Vagina (tissue), 2 donors: Measurements from ENCODE around the gene SPEG. TPM values are rescaled to one million over a fixed set of nuclear protein-coding genes. Genes with fewer than 3 reads are reported as not detected.

Experiments
- DNase-seq, 2 donors: peaks; one replicate each; pipeline ENCODE4 v3.0.0-alpha.2; 2017; ENCODE audit errors: extremely low spot score in 2 of 2
- H3K27ac ChIP-seq: fragments of 200-600 bp; sonication (generic); one replicate; pipeline ENCODE4 v1.5.1; 2019
- H3K27me3 ChIP-seq: fragments of 200-600 bp; sonication (generic); one replicate; pipeline ENCODE4 v1.5.1; 2019
- H3K36me3 ChIP-seq, 2 donors: fragments of 200-600 bp; sonication (generic); one replicate each; pipeline ENCODE4 v1.5.1; 2017 to 2019
- H3K4me1 ChIP-seq: fragments of 200-600 bp; sonication (generic); one replicate; pipeline ENCODE4 v1.5.1; 2019
- H3K4me3 ChIP-seq, 2 donors: fragments of 200-600 bp; sonication (generic); 1 replicate in 1 of 2; 2 replicates in 1 of 2; pipeline ENCODE4 v1.5.1; 2016 to 2019
- H3K9me3 ChIP-seq: fragments of 200-600 bp; sonication (generic); one replicate; pipeline ENCODE4 v1.5.1; 2019
- POLR2A ChIP-seq, 2 donors: fragments of 450-650 bp; IDR thresholded peaks; one replicate each; pipeline ENCODE4 v1.6.1; 2017; ENCODE audit warnings: antibody characterized with exemption in 2 of 2, mild to moderate bottlenecking in 2 of 2, moderate library complexity in 2 of 2
- POLR2AphosphoS5 ChIP-seq, 2 donors: sonication (generic); formaldehyde crosslinking; IDR thresholded peaks; one replicate each; pipeline ENCODE4 v1.9.0; 2017; ENCODE audit warnings: antibody characterized with exemption in 2 of 2, mild to moderate bottlenecking in 2 of 2, low read depth in 1 of 2; ENCODE audit not compliant: insufficient read depth in 1 of 2
- intact Hi-C: fragments of 100-400 bp; cut with DNase I; formaldehyde crosslinking; loops from one replicate; pipeline ENCODE4 v1.15.1; 2023
- total RNA-seq: library from RNA; depleted of rRNA; stranded (reverse); fragments of >200 nt; gene quantifications from one replicate; pipeline ENCODE4 v1.2.3, GENCODE V29; 2016
- TF ChIP-seq, protein P1 (sequence below), 3 experiments: fragments of 450-650 bp in 2 of 3; fragments of 200-600 bp in 1 of 3; sonication (generic) in 1 of 3; IDR thresholded peaks; one replicate each; pipeline ENCODE4 v1.5.1; 2017 to 2019; ENCODE audit warnings: antibody characterized with exemption in 3 of 3, mild to moderate bottlenecking in 2 of 3, moderate library complexity in 2 of 3

The SPEG gene
- total RNA-seq, 1 donor from 2014 or later, result 28.2 TPM

DNA sequence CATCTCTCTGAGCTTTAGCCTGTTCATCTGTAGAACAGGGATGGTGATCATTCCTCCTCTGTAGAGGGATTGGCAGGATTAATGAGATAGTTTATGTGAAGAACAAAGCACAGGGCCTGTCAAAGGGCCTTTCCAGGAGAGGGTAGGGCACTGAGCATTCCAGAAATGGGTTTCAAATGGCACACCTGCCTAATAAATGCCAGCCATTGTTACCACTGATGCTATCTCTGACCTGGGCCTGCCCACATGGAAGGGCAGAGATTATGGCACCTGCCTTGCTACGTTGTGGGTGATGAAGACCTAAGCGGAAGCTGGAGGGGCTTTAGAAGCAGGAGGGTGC, 33.1 kb downstream of the SPEG start:
- peaks cover 28% of the 10 kb centered on the region for H3K4me1 ChIP-seq
- TF ChIP-seq POLR2A (IDR thresholded peaks at IDR 0.05) (no peak), POLR2AphosphoS5 (IDR thresholded peaks at IDR 0.05; ENCODE audit: insufficient read depth in 1 of 2, low read depth in 1 of 2) (no peak)
- TF ChIP-seq, protein P1, sequence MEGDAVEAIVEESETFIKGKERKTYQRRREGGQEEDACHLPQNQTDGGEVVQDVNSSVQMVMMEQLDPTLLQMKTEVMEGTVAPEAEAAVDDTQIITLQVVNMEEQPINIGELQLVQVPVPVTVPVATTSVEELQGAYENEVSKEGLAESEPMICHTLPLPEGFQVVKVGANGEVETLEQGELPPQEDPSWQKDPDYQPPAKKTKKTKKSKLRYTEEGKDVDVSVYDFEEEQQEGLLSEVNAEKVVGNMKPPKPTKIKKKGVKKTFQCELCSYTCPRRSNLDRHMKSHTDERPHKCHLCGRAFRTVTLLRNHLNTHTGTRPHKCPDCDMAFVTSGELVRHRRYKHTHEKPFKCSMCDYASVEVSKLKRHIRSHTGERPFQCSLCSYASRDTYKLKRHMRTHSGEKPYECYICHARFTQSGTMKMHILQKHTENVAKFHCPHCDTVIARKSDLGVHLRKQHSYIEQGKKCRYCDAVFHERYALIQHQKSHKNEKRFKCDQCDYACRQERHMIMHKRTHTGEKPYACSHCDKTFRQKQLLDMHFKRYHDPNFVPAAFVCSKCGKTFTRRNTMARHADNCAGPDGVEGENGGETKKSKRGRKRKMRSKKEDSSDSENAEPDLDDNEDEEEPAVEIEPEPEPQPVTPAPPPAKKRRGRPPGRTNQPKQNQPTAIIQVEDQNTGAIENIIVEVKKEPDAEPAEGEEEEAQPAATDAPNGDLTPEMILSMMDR (IDR thresholded peaks at IDR 0.05), result no peak

DNA sequence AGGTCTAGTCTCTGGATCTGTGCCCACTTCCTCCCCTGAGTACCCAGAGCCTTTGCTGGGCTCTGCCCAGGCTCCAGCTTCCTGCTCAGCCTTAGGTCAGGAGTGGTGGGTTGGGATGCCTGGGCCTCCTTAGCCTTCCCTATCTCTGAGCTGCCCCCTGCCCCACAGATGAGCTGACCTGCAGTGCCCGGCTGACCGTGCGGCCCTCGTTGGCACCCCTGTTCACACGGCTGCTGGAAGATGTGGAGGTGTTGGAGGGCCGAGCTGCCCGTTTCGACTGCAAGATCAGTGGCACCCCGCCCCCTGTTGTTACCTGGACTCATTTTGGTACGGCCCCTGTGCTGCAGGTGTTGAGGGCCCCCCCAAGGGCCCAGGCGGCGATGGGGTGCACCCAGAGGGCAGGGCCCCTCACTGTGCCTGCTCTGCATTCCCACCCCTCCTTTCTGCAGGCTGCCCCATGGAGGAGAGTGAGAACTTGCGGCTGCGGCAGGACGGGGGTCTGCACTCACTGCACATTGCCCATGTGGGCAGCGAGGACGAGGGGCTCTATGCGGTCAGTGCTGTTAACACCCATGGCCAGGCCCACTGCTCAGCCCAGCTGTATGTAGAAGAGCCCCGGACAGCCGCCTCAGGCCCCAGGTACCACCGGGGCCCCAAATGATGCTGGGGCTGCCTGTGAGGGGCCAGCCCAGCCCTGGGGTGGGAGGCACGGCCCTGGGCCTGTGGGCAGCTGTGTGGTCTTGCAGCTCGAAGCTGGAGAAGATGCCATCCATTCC, 34.0 kb downstream of the SPEG start:
- TF ChIP-seq, protein P1 (IDR thresholded peaks at IDR 0.05), result no peak
- TF ChIP-seq POLR2AphosphoS5 (IDR thresholded peaks at IDR 0.05; ENCODE audit: insufficient read depth in 1 of 2, low read depth in 1 of 2) (no peak), POLR2A (IDR thresholded peaks at IDR 0.05) (no peak)
- intact Hi-C loops, result no loop called here
- Histone ChIP-seq H3K36me3 (peaks cover 0 to 4% of the 10 kb centered on the region in 2 donors), H3K27ac (no peak overlapping the region), H3K4me1 (peaks cover 28% of the 10 kb centered on the region), H3K4me3 (no peak overlapping the region), H3K27me3 (no peaks in the 10 kb centered on the region), H3K9me3 (no peaks in the 10 kb centered on the region)
- DNase-seq, result no peak

More for the DNA sequence above, 33.1 kb downstream of the SPEG start:
- no peaks in the 10 kb centered on the region for H3K27me3 ChIP-seq
- intact Hi-C loops, result no loop called here
- H3K9me3 ChIP-seq, result no peaks in the 10 kb centered on the region
- H3K27ac ChIP-seq, result no peak overlapping the region
- H3K4me3 ChIP-seq, result no peak overlapping the region
- peaks cover 0 to 4% of the 10 kb centered on the region in 2 donors for H3K36me3 ChIP-seq
- DNase-seq, result no peak

DNA sequence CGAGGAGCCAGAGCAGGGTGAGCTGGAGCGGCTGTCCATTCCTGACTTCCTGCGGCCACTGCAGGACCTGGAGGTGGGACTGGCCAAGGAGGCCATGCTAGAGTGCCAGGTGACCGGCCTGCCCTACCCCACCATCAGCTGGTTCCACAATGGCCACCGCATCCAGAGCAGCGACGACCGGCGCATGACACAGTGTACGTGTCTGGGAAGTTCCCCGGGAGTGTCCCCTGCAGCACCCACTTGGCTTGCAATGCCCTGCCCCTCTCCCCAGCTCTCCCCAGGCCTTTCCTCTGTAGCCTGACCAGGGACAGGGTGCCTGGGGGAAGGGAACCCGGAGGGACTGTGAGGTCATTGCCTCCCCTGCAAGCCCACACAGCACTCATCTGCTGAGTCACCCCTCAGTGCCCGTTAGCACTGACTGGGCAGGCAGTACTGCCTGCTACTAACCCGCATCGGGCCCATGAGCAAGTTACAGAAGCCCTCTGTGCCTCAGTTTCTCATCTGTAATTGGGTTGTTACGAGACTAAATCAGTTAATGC, 34.6 kb downstream of the SPEG start:
- TF ChIP-seq, protein P1 (IDR thresholded peaks at IDR 0.05), result no peak
- peak in 1 of 2 donors; percentile 22 for TF ChIP-seq POLR2AphosphoS5 (IDR thresholded peaks at IDR 0.05; ENCODE audit: insufficient read depth in 1 of 2, low read depth in 1 of 2)
- H3K4me3 ChIP-seq, result no peak overlapping the region
- H3K27ac ChIP-seq, result no peak overlapping the region
- no peaks in the 10 kb centered on the region for H3K27me3 ChIP-seq
- H3K36me3 ChIP-seq, result peaks cover 0 to 4% of the 10 kb centered on the region in 2 donors
- DNase-seq, result no peak
- peaks cover 28% of the 10 kb centered on the region for H3K4me1 ChIP-seq
- intact Hi-C loops, result no loop called here
- no peaks in the 10 kb centered on the region for H3K9me3 ChIP-seq

DNA sequence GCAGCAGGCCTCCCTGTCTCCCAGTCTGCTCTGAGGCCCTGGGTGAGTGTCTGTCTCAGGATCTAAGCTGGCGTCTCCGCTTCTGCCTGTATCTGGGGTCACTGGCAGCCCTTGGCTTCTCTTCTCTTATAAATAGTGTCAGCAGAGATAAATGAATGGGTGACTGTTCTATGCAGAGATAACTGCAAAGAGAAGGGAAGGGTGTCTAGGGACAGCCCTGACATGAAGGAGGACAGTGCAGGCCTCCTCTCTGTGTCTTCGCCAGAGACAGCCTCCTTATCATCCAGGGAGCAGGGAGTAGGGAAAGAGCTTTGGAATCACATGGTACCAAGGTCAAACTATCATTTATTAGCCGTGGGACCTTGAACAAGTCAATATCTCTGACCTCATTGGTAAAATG, 35.8 kb downstream of the SPEG start:
- no peaks in the 10 kb centered on the region for H3K27me3 ChIP-seq
- intact Hi-C loops, result loop anchor here (5.0 kb wide), 1 partner anchor 57 kb away; no protein-coding TSS in a partner anchor
- TF ChIP-seq, protein P1 (IDR thresholded peaks at IDR 0.05), result no peak
- TF ChIP-seq POLR2AphosphoS5 (IDR thresholded peaks at IDR 0.05; ENCODE audit: insufficient read depth in 1 of 2, low read depth in 1 of 2), result no peak
- no peak for TF ChIP-seq POLR2A (IDR thresholded peaks at IDR 0.05)
- no peak for DNase-seq
- H3K4me3 ChIP-seq, result no peak overlapping the region
- H3K27ac ChIP-seq, result no peak overlapping the region
- no peaks in the 10 kb centered on the region for H3K36me3 ChIP-seq
- H3K4me1 ChIP-seq, result peaks cover 30% of the 10 kb centered on the region
- no peaks in the 10 kb centered on the region for H3K9me3 ChIP-seq
